ENCODE data around the gene LRRTM2.
"Not testable (repeated sequence)": the region's sequence is repeated elsewhere in the genome, so short reads cannot be mapped to it uniquely, and the experiment has no call there.

Gene LRRTM2, protein sequence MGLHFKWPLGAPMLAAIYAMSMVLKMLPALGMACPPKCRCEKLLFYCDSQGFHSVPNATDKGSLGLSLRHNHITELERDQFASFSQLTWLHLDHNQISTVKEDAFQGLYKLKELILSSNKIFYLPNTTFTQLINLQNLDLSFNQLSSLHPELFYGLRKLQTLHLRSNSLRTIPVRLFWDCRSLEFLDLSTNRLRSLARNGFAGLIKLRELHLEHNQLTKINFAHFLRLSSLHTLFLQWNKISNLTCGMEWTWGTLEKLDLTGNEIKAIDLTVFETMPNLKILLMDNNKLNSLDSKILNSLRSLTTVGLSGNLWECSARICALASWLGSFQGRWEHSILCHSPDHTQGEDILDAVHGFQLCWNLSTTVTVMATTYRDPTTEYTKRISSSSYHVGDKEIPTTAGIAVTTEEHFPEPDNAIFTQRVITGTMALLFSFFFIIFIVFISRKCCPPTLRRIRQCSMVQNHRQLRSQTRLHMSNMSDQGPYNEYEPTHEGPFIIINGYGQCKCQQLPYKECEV

DNA sequence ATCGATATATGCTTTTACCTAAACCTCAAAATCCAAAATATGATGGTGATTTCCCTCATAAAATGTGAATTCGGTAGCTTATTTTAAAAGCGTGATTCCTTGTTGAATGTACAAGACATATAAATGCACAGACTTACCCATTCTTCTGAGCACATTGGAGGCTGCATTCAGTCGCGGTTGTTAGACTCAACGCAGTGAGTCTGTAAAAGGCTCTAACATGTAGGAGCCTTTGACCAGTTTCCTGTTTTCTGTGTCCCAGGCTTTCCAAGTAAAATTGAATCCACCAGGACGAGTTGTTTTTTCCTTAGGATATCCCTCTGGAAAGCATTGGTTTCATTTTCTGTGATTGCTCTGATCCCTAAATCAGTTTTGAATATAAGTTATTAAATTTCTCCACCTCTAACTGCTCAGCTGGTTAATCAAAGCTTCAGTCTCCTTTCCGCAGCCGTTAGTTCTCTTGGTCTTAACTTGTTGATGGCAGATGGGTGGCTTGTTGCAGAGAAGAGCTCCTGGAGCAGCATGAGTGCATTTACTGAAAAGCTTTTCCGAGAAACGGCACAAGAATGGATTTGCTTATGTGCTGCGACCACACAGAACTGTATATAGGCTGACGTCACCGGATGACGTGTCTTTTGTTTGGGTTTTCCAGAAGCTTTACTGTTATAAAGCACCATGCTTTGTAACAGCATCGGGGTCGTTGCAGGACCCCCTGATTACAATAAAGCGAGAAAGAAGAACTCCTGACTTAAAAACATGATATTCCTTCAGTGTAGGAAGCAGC lies at the start of gene LRRTM2:
TSS of gene LRRTM2 (minus strand) at position 565 of the 781 bp plus-strand sequence. CDS start at position 141, 424 bp downstream.
- in situ Hi-C loops (cut with MboI; ENCODE audit: low pct_unique_long_range_greater_than_20kb, low sequenced_read_pairs, unreplicated experiment): no loop called here
- no peak for DNase-seq (ENCODE audit: low spot score)
- TF ChIP-seq, protein P1, sequence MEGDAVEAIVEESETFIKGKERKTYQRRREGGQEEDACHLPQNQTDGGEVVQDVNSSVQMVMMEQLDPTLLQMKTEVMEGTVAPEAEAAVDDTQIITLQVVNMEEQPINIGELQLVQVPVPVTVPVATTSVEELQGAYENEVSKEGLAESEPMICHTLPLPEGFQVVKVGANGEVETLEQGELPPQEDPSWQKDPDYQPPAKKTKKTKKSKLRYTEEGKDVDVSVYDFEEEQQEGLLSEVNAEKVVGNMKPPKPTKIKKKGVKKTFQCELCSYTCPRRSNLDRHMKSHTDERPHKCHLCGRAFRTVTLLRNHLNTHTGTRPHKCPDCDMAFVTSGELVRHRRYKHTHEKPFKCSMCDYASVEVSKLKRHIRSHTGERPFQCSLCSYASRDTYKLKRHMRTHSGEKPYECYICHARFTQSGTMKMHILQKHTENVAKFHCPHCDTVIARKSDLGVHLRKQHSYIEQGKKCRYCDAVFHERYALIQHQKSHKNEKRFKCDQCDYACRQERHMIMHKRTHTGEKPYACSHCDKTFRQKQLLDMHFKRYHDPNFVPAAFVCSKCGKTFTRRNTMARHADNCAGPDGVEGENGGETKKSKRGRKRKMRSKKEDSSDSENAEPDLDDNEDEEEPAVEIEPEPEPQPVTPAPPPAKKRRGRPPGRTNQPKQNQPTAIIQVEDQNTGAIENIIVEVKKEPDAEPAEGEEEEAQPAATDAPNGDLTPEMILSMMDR (IDR thresholded peaks at IDR 0.05; ENCODE audit: extremely low read depth, insufficient read depth, missing control alignments): no peak

DNA sequence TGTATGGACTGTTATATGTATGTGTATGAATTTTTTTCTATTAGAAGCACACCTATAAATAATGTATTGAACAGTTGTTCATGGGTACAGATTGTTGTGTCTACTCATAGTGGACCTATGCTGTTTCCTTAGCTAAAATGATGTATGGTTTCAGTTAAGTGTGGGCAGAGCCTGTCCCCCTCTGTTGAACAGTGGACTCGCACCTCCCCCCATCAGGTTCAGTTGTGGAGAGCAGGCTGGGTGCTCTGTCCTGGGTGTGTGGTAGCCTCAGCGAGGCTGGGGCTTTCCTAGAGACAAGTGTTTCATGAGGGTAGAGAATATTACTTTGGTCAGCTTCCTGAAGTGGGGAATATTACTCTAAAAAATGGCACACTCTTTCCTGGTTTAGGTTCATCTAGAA lies 47.4 kb upstream of the LRRTM2 start:
- peak; percentile 67 for DNase-seq (ENCODE audit: low spot score)
- TF ChIP-seq, protein P1 (IDR thresholded peaks at IDR 0.05; ENCODE audit: extremely low read depth, insufficient read depth, missing control alignments): peak; percentile 31
- in situ Hi-C loops (cut with MboI; ENCODE audit: low pct_unique_long_range_greater_than_20kb, low sequenced_read_pairs, unreplicated experiment): no loop called here

DNA sequence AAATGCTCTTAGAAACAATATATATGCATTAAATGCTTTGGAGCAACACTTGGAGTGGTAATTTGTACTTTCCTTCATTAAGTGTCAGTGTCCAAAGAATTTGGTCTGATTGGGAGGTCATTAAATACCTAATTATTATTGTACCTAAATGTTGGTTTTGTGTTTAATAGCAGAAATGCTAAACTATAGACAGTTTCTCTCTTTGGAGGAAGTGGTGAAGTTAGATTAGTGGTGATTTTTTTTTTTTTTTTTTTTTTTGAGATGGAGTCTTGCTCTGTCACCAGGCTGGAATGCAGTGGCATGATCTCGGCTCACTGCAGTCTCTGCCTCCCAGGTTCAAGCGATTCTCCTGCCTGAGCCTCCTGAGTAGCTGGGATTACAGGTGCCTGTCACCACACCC lies 46.2 kb upstream of the LRRTM2 start:
- DNase-seq (ENCODE audit: low spot score); in situ Hi-C loops (cut with MboI; ENCODE audit: low pct_unique_long_range_greater_than_20kb, low sequenced_read_pairs, unreplicated experiment): not testable (repeated sequence)

DNA sequence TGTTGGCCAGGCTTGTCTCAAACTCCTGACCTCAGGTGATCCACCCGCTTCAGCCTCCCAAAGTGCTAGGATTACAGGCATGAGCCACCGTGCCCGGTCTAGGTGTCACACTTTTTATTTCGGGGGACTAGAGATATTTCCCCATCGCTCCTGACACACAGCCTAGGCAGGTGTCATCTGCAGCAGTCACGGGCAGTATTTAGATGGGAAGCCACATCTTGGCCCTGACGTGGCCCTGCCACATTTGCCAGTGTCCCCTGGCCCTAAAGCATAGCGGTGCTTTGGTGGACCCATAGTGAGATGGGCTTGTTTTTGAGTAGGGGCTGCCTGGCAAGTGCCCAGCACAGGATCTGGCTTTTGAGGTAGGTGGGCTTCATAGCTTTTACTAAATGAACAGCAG lies 45.0 kb upstream of the LRRTM2 start:
- in situ Hi-C loops (cut with MboI; ENCODE audit: low pct_unique_long_range_greater_than_20kb, low sequenced_read_pairs, unreplicated experiment): no loop called here
- TF ChIP-seq, protein P1 (IDR thresholded peaks at IDR 0.05; ENCODE audit: extremely low read depth, insufficient read depth, missing control alignments): no peak
- DNase-seq (ENCODE audit: low spot score): no peak

DNA sequence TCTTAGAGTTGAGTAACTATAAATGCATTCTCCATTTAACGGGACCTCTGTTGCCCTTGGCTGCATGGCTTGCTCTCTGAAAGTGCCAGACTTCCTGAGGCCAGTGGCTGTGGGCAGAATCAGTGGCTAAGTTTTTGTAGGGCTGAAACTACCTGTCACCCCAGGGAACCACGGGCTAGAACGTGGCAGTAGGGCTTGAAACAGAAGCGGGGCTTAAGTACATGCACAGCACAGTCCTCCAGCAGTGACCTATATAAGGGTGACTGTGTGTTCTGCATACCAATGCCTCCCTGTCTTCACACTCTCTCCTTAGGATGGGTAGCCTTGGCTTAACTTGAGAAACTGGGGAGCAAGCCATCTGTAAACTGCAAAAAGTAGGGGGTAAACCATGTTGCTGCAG lies 43.6 kb upstream of the LRRTM2 start:
- TF ChIP-seq, protein P1 (IDR thresholded peaks at IDR 0.05; ENCODE audit: extremely low read depth, insufficient read depth, missing control alignments): no peak
- in situ Hi-C loops (cut with MboI; ENCODE audit: low pct_unique_long_range_greater_than_20kb, low sequenced_read_pairs, unreplicated experiment): no loop called here

DNA sequence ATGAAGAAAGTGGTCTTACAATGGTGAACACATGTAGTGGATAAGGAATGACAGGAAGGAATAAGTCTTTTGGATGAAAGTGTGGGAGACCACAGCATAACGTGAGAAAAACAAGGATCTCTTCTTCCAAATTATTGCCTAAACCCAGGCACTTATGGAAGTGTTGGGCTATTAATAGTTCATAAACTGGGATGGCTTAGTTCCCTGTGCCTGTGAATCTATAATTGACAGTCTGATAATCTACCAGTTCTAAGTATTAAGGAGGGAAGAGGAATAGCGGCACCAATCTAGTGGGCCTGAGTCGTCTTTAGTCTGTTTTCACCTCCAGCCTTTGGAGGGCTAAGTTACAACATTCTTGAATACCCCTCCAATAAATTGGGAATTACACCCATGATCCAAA lies 39.2 kb upstream of the LRRTM2 start:
- TF ChIP-seq, protein P1 (IDR thresholded peaks at IDR 0.05; ENCODE audit: extremely low read depth, insufficient read depth, missing control alignments): no peak
- in situ Hi-C loops (cut with MboI; ENCODE audit: low pct_unique_long_range_greater_than_20kb, low sequenced_read_pairs, unreplicated experiment): no loop called here
- no peak for DNase-seq (ENCODE audit: low spot score)

More for the DNA sequence above, 43.6 kb upstream of the LRRTM2 start:
- no peak for DNase-seq (ENCODE audit: low spot score)

DNA sequence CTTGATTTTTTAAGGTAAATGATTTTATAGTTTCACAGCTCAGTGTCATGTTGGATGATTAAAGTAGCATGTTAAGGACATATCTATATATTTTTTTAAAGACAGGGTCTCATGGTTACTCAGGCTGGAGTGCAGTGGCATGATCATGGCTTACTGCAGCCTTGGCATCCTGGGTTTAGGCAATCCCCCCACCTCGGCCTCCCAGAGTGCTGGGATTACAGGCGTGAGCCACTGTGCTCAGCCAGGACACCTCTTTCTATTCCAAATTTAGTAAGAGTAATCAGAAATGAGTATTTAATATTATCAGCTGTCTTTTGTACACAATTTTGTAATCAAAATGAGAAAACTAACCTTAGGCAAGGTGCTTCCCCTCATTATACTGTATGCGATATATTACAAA lies 38.6 kb upstream of the LRRTM2 start:
- in situ Hi-C loops (cut with MboI; ENCODE audit: low pct_unique_long_range_greater_than_20kb, low sequenced_read_pairs, unreplicated experiment): no loop called here
- TF ChIP-seq, protein P1 (IDR thresholded peaks at IDR 0.05; ENCODE audit: extremely low read depth, insufficient read depth, missing control alignments): no peak
- DNase-seq (ENCODE audit: low spot score): no peak

All from GM13977 (cell line).